ENCODE measurements around the gene NACAD.

Gene NACAD

DNA sequence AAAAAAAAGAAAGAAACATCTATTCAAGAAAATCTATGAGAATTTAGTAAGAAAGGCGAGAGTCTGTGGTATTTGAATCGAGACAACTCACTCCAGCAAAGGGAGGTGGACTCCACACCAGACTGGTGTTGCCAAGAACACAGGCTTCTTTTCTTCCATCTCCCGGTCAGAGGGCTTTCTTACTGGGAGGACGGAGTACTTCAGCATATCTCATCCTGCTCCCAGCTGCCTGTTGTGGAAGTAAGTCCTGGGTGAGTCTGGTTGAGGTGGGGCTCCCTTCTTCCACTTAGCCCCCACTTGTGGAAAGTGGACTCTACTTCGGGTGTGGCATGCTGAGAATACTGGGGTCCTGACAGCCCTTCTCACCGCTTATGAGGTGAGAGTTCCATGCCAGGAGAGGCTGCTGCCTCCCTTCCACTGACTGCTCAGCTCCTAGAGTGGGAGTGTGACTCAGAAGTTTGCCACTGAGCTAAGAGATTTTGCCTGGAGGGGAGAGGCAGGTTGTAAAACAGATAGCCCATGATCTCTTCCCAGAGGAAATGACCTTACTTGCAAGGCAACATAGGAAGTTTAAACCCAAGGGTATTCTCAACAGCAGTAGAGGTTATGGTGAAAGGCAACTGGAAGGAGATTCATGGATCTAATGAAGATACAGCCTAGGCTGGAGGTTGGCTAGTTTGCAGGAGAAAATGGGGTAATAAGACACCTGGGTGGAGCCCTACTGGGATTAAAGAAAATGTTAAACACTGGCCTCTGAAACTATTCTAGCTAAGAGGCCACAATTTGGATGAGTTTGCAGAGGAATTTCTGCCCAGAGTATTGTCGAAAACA is 3.5 kb upstream of the NACAD start:
- FAIRE-seq (no peak), DNase-seq (ENCODE audit: low spot score) (no peak)

DNA sequence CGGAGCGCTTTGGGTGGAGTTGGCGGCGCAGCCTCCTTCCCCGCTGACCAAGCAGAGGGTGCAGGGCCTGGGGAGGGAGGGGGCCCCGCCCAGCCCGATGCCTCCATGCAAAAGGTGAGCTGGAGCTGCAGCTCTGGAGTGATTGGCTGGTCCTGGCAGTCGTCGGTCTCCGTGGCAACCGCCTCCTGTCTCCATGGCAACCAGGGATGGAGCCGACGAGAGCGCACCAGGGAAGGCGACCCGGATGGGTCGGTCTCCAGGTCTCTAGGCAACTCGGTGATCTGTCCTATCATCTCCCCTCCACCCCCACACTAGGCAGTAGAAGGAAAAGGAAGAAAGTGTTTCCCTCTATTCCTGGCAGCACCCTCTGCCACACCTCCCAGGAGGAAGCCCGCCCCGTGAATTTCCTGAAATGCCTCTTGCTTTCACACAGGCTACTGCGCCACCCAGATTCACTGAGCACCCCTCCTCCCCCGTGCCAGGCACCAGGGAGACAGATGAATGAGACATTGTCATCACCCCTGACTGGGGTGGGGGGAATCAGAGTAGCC is 647 bp upstream of the NACAD start:
- no peak for FAIRE-seq

GRCh38 chr7:45088146-45088701 is 545 bp downstream of the NACAD start:
- DNase-seq (ENCODE audit: low spot score) (no peak), FAIRE-seq (no peak)

More for the DNA sequence above, 647 bp upstream of the NACAD start:
- DNase-seq (ENCODE audit: low spot score): peak; percentile 55

DNA sequence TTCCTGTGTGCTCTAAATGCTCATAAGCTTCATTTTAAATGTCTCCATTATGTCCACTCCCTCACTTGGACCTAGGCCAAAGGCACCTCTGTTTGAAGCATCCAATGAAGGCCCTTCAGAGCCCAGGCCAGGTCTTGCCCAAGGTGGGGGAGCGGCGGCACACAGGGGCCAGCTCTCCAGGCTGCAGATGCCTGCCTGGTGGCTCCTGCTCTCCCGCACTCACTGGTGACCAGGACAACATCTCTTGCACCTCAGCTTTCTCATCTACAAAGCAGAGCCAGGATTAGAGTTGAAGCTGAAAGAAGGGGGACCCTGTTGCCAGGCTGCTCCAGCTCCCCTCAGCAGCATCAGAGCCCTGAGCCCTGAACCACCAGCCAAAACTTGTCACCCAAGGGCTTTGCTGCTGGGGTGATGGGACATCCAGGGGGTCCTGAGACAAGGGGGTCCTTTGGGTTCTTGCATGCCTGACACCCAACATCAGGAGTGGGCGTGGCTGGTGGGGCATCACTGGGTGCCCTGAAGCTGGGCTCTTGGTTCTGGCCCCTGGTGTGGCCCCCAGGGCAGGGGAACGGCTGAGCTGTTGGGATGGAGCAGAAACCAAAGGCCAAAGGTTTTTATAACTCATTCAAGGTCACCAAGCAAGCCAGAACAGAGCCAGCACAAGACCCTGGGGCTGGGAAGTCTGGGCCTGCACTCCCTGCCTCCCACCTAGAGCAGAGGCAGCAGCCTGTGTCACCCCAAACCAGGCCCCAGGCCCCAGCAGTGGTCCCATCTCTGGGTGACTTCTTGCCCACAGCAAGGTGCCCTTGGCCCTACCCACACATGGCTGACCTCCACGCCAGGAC is 1.2 kb downstream of the NACAD start:
- DNase-seq (ENCODE audit: low spot score) (no peak), FAIRE-seq (no peak)

DNA sequence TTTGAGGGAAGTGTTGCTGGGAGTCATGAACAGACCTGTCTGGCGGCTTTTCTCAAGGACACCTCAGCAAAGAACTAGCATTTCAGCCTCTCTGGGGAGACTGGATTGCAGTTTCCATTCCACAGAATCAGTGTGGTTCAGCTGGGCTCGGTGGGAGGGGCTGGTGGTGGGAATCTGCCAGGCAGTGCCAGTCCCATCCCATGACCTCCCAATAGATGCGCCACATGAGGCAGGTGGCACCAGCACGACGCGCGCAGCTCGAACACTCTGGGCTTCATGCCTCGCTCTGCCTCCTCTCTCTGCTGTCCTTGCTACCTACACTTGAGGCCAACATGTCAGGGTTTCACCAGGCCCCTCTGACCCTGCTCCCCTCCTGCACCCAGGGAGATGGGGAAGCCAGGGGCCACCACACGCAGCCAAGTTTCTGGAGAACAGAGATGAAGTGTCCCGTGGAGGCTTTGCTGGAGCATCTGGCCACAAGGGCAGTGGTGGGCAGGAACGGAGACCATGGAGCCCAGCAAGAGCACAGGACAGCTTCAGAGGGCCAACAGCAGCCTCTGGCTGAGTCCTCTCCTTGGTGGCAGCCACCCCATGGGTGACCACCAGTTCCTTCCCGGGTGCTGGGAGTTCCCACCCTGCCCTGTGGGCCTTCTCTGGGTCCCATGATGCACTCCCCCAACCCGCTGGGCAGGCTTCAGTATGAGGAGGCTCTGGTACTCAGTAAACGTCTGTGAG is 2.3 kb downstream of the NACAD start:
- no peak for DNase-seq (ENCODE audit: low spot score)
- no peak for FAIRE-seq

DNA sequence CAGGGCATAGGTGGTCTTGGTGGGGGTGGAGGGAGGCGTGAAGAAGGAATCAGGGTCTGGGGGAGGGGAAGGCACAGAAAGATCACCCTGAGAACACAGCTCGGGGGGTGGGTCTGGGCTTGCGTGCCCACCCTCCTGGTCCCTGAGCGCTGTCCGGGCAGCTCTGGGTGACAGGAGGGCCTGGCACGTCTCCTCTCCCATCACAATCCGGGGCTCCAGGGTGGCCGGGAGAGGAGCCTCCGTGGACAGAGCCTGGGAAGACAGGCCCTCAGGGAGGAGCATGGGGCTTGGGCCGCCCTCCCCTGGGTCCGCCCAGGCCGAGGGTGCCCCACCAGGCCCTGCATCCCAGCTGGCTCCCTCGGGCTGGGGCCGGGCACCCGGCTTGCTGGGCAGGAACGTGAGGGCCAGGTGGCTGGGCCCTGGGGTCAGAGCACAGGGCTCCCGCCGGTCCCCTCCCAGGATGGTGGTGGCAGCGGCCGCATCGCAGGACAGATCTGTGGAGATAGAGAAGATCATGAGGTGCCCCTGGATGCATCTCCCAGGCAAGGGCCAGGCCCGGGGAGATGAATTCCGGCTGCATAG is 3.1 kb downstream of the NACAD start:
- FAIRE-seq (no peak), DNase-seq (ENCODE audit: low spot score) (no peak)

- DNase-seq (ENCODE audit: low spot score): no peak
- peak; percentile 35 for FAIRE-seq
Measured at GRCh38 chr7:45084901-45085618, 3.7 kb downstream of the NACAD start.

- FAIRE-seq (no peak), DNase-seq (ENCODE audit: low spot score) (no peak)
Measured at GRCh38 chr7:45084336-45084735, 4.4 kb downstream of the NACAD start.

- FAIRE-seq (peak; percentile 79), DNase-seq (ENCODE audit: low spot score) (no peak)
Measured at GRCh38 chr7:45082831-45083331, 5.9 kb downstream of the NACAD start.

DNA sequence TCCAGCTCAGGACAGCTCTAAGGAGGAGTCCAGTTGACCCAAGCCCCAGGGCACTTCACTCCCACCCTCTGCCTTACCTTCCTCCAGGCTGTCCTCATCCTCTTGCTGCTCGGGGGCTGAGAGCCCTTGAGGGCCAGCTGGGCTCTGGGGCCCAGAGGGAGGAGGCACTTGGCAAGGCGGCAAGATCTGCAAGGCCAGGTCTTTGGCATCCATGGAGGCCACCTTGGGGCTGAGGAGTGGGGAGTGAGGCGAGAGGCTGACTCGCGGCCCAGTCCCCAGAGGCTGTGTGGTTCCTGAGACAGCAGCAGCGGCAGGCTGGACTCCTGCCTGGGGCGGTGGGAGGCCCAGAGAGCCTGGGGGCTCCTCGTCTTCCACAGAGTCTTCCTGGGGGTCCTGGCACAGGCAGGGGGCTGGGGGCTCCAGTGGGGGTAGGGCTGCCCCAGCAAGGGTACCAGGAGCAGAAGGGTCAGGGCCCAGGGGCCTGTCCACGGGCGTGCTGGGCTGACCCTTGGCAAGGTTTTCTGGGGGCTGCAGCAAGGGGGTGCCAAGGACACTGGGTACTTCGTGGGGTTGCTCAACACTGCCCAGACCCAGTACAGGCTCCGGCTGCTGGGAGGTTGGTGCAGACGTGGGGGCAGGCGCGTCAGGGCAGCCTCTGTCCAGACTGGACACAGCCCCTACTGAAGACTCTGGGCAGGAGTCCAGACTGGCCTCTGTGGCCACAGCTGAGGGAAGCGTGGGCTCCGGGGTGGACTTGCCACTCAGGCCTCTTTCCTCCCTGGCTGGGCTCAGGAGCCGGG is 6.5 kb downstream of the NACAD start:
- FAIRE-seq (no peak), DNase-seq (ENCODE audit: low spot score) (no peak)

DNA sequence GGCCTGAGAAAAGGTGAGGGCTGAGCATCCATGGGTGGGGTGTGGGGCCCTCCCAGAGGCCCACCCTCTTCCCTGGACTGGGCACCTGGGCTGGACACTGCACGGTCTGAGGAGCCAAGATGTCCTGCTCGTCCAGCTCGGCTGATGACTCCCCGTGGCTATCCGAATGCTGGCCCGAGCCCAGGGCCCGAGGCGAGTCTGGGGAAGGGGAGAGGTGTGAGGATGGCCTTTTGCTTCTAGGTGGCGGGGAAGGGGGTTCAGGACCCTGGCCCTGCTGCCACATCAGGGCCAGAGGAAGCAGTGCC is 7.1 kb downstream of the NACAD start:
- DNase-seq (ENCODE audit: low spot score): no peak
- no peak for FAIRE-seq

GRCh38 chr7:45080958-45081669 is 7.7 kb downstream of the NACAD start:
- FAIRE-seq (no peak), DNase-seq (ENCODE audit: low spot score) (no peak)

- DNase-seq (ENCODE audit: low spot score) (no peak), FAIRE-seq (no peak)
Measured at GRCh38 chr7:45080265-45080957, 8.4 kb downstream of the NACAD start.

DNA sequence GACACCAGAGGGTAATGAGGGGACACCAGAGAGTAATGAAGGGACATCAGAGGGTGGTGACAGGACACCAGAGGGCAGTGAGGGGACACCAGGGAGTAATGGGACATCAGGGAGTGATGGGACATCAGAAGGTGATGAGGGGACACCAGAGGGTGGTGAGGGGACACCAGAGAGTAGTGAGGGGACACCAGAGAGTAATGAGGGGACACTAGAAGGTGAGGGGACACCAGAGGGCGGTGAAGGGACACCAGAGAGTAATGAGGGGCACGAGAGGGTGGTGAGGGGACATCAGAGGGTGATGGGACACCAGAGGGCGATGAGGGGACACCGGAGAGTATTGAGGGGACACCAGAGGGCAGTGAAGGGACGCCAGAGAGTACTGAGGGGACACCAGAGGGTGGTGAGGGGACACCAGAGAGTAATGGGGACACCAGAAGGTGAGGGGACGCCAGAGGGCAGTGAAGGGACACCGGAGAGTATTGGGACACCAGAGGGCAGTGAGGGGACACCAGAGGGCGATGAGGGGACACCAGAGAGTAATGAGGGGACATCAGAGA is 10.6 kb downstream of the NACAD start:
- FAIRE-seq (no peak), DNase-seq (ENCODE audit: low spot score) (no peak)

GRCh38 chr7:45077579-45077978 is 11.2 kb downstream of the NACAD start:
- no peak for DNase-seq (ENCODE audit: low spot score)
- FAIRE-seq: no peak

- no peak for FAIRE-seq
- DNase-seq (ENCODE audit: low spot score): no peak
Measured at GRCh38 chr7:45076946-45077345, 11.8 kb downstream of the NACAD start.

GRCh38 chr7:45075871-45076796 is 12.6 kb downstream of the NACAD start:
- DNase-seq (ENCODE audit: low spot score) (no peak), FAIRE-seq (peak; percentile 5)
